ENCODE measurements around the gene CELF4. TPM values are rescaled to one million over a fixed set of nuclear protein-coding genes. Genes with fewer than 3 reads are reported as not detected.

Gene CELF4
- total and polyA plus RNA-seq, 10 of the 15 experiments (the other 5 are each of a cell fraction or from before 2014, with no cell fraction given), result 0.03 to 0.32 TPM; not detected in 8

DNA sequence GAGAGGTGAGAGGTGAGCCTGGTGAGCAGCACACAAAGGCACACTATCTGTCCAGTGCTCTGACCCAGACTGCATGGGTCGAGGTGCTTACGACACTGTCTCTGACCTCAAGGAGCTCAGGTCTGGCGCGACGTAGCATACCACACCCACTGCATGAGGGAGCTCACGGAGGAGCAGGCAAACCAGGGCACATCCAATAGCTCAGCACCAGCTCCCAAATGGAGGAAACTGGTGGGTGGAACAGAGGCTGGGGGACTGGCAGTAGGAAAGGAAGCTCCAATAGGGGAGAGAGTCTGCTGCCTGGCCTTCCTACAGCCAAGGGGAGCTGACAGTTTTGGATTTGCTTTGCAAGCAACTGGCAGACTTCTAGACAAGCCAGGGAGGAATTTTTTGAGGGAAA, 36.3 kb downstream of the CELF4 start:
- SMC1A ChIA-PET (ENCODE audit: uncharacterized antibody, unreplicated experiment), result no interaction called here
- no peaks in the 10 kb centered on the region for H3K79me2 ChIP-seq (ENCODE audit: control insufficient read depth, insufficient read depth, low read length)
- H3K27ac ChIP-seq (ENCODE audit: control insufficient read depth, insufficient read depth), result no peak overlapping the region
- no peak for DNase-seq (ENCODE audit: low read depth, low spot score)
- peaks cover 1 to 4% of the 10 kb centered on the region in 2 experiments; a peak in 2 of 4 replicates for H3K27me3 ChIP-seq (replicated peaks in 1 of 2; ENCODE audit: control insufficient read depth in 2 of 2, insufficient read depth in 2 of 2, low read length in 1 of 2)
- ATAC-seq, result no peak
- no peak for TF ChIP-seq RBBP5 (conservative IDR thresholded peaks at IDR 0.05)
- no peak for TF ChIP-seq JUNB (IDR thresholded peaks at IDR 0.05)
- TF ChIP-seq HCFC1 (IDR thresholded peaks at IDR 0.05; ENCODE audit: low read length), result no peak
- TF ChIP-seq, protein P1, sequence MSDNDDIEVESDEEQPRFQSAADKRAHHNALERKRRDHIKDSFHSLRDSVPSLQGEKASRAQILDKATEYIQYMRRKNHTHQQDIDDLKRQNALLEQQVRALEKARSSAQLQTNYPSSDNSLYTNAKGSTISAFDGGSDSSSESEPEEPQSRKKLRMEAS (IDR thresholded peaks at IDR 0.05; ENCODE audit: low read depth, low read length), result no peak
- TF ChIP-seq ZNF207 (IDR thresholded peaks at IDR 0.05; ENCODE audit: borderline replicate concordance), result no peak
- TF ChIP-seq GABPA (IDR thresholded peaks at IDR 0.05; ENCODE audit: low read depth), result no peak
- H3K9ac ChIP-seq (ENCODE audit: control insufficient read depth, insufficient read depth, low read length), result no peak overlapping the region
- 94% methylated on average over 5 of the region's 6 CpGs for WGBS (ENCODE audit: insufficient coverage, insufficient replicate concordance, low lambda C conversion rate, missing lambda C conversion rate)
- intact Hi-C loops (cut with micrococcal nuclease; ENCODE audit: unreplicated experiment) (no loop called here), in situ Hi-C loops (cut with MboI) (loop anchor here (25.0 kb wide), 1 partner anchor 592 kb away; no protein-coding TSS in a partner anchor)
- no peaks in the 10 kb centered on the region for H3K4me1 ChIP-seq (ENCODE audit: control insufficient read depth, insufficient read depth, low read length)
- no peaks in the 10 kb centered on the region for H4K20me1 ChIP-seq (ENCODE audit: control insufficient read depth, insufficient read depth)
- BruUV-seq (replicated peaks), result no TSS peak
- H3K4me3 ChIP-seq, result no peak overlapping the region
- no peaks in the 10 kb centered on the region for H3K36me3 ChIP-seq (ENCODE audit: control insufficient read depth in 2 of 2, insufficient read depth in 2 of 2, low read length in 1 of 2)
- POLR2A ChIA-PET, result no interaction called here
- no peak for FAIRE-seq
- no peaks in the 10 kb centered on the region for H3K9me3 ChIP-seq (replicated peaks; ENCODE audit: control insufficient read depth, insufficient read depth, low read length)
- CTCF ChIA-PET, result no interaction called here
- H2AFZ ChIP-seq (ENCODE audit: control insufficient read depth, low read depth, low read length), result no peak overlapping the region
- no peak overlapping the region for H3K4me2 ChIP-seq (ENCODE audit: control insufficient read depth, insufficient read depth)
- RAD21 ChIA-PET (ENCODE audit: unreplicated experiment), result no interaction called here

DNA sequence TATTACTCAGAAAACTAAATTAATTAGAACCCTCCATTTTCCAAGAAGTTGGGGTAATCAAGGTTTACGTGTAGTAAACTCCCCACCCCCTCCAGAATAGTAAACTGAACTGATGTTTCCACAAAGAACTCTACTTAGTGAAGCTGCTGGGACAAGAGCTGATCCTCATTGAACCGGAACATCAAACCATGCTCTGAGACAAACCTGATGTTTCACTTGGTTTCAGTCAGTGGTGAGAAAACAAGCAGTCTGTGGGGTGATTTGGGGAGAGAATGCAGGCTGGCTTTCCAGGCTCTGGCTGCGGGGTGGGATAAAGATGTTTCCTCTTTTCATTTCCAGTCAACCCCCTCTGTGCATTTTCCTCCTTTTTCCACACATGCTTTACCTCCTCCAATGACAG, 38.2 kb downstream of the CELF4 start:
- in situ Hi-C loops (cut with MboI) (loop anchor here (25.0 kb wide), 1 partner anchor 590 kb away; no protein-coding TSS in a partner anchor), intact Hi-C loops (cut with micrococcal nuclease; ENCODE audit: unreplicated experiment) (no loop called here)
- ChIA-PET RAD21 (ENCODE audit: unreplicated experiment) (interaction anchor here (0.7 kb wide), 1 partner anchor 10 kb away, joined by 3 read pairs; no protein-coding TSS in a partner anchor), POLR2A (no interaction called here), CTCF (interaction anchor here (1.4 kb wide), 1 partner anchor 10 kb away, joined by 3 read pairs; no protein-coding TSS in a partner anchor), SMC1A (ENCODE audit: uncharacterized antibody, unreplicated experiment) (no interaction called here)
- no peak for FAIRE-seq
- Histone ChIP-seq H3K9me3 (replicated peaks; ENCODE audit: control insufficient read depth, insufficient read depth, low read length) (no peaks in the 10 kb centered on the region), H3K27me3 (replicated peaks in 1 of 2; ENCODE audit: control insufficient read depth in 2 of 2, insufficient read depth in 2 of 2, low read length in 1 of 2) (peaks cover 1 to 16% of the 10 kb centered on the region in 2 experiments; a peak in 3 of 4 replicates), H3K79me2 (ENCODE audit: control insufficient read depth, insufficient read depth, low read length) (no peaks in the 10 kb centered on the region), H3K4me2 (ENCODE audit: control insufficient read depth, insufficient read depth) (no peak overlapping the region), H3K36me3 (ENCODE audit: control insufficient read depth in 2 of 2, insufficient read depth in 2 of 2, low read length in 1 of 2) (no peaks in the 10 kb centered on the region), H3K4me3 (no peak overlapping the region), H2AFZ (ENCODE audit: control insufficient read depth, low read depth, low read length) (no peak overlapping the region), H3K27ac (ENCODE audit: control insufficient read depth, insufficient read depth) (no peak overlapping the region), H3K9ac (ENCODE audit: control insufficient read depth, insufficient read depth, low read length) (no peak overlapping the region), H3K4me1 (ENCODE audit: control insufficient read depth, insufficient read depth, low read length) (no peaks in the 10 kb centered on the region), H4K20me1 (ENCODE audit: control insufficient read depth, insufficient read depth) (no peaks in the 10 kb centered on the region)
- no peak for ATAC-seq
- 19% methylated on average over 3 of the region's 3 CpGs for WGBS (ENCODE audit: insufficient coverage, insufficient replicate concordance, low lambda C conversion rate, missing lambda C conversion rate)
- no TSS peak for BruUV-seq (replicated peaks)
- no peak for DNase-seq (ENCODE audit: low read depth, low spot score)
- TF ChIP-seq NR2C2 (IDR thresholded peaks at IDR 0.05; ENCODE audit: borderline replicate concordance, control insufficient read depth, insufficient read length, low read depth), result no peak
- TF ChIP-seq, protein P2, sequence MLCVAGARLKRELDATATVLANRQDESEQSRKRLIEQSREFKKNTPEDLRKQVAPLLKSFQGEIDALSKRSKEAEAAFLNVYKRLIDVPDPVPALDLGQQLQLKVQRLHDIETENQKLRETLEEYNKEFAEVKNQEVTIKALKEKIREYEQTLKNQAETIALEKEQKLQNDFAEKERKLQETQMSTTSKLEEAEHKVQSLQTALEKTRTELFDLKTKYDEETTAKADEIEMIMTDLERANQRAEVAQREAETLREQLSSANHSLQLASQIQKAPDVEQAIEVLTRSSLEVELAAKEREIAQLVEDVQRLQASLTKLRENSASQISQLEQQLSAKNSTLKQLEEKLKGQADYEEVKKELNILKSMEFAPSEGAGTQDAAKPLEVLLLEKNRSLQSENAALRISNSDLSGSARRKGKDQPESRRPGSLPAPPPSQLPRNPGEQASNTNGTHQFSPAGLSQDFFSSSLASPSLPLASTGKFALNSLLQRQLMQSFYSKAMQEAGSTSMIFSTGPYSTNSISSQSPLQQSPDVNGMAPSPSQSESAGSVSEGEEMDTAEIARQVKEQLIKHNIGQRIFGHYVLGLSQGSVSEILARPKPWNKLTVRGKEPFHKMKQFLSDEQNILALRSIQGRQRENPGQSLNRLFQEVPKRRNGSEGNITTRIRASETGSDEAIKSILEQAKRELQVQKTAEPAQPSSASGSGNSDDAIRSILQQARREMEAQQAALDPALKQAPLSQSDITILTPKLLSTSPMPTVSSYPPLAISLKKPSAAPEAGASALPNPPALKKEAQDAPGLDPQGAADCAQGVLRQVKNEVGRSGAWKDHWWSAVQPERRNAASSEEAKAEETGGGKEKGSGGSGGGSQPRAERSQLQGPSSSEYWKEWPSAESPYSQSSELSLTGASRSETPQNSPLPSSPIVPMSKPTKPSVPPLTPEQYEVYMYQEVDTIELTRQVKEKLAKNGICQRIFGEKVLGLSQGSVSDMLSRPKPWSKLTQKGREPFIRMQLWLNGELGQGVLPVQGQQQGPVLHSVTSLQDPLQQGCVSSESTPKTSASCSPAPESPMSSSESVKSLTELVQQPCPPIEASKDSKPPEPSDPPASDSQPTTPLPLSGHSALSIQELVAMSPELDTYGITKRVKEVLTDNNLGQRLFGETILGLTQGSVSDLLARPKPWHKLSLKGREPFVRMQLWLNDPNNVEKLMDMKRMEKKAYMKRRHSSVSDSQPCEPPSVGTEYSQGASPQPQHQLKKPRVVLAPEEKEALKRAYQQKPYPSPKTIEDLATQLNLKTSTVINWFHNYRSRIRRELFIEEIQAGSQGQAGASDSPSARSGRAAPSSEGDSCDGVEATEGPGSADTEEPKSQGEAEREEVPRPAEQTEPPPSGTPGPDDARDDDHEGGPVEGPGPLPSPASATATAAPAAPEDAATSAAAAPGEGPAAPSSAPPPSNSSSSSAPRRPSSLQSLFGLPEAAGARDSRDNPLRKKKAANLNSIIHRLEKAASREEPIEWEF (IDR thresholded peaks at IDR 0.05; ENCODE audit: insufficient replicate concordance, low read depth, low read length), result no peak
- no peak for TF ChIP-seq HDGF (IDR thresholded peaks at IDR 0.05)
- TF ChIP-seq, protein P3, sequence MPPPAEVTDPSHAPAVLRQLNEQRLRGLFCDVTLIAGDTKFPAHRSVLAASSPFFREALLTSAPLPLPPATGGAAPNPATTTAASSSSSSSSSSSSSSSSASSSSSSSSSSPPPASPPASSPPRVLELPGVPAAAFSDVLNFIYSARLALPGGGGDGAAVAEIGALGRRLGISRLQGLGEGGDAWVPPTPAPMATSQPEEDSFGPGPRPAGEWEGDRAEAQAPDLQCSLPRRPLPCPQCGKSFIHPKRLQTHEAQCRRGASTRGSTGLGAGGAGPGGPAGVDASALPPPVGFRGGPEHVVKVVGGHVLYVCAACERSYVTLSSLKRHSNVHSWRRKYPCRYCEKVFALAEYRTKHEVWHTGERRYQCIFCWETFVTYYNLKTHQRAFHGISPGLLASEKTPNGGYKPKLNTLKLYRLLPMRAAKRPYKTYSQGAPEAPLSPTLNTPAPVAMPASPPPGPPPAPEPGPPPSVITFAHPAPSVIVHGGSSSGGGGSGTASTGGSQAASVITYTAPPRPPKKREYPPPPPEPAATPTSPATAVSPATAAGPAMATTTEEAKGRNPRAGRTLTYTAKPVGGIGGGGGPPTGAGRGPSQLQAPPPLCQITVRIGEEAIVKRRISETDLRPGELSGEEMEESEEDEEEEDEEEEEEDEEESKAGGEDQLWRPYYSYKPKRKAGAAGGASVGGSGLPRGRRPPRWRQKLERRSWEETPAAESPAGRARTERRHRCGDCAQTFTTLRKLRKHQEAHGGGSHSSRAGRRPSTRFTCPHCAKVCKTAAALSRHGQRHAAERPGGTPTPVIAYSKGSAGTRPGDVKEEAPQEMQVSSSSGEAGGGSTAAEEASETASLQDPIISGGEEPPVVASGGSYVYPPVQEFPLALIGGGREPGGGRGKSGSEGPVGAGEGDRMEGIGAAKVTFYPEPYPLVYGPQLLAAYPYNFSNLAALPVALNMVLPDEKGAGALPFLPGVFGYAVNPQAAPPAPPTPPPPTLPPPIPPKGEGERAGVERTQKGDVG (CRISPR knock-in tag; IDR thresholded peaks at IDR 0.05), result no peak

Data from GM12878 (cell line).